H54 (cell line): ENCODE results near the gene BEST4.
"Not testable (repeated sequence)": the region's sequence is repeated elsewhere in the genome, so short reads cannot be mapped to it uniquely, and the experiment has no call there.

Source experiments
- DNase-seq: peaks from one replicate; pipeline ENCODE4 v3.0.0; 2011; ENCODE audit warnings: low spot score, mixed read lengths; ENCODE audit not compliant: insufficient read length
- FAIRE-seq: peaks from 3 replicates; lab custom pipeline; 2011; peaks lifted over from hg19 to GRCh38; lab: Jason Lieb, UNC
- POLR2A ChIP-seq: IDR thresholded peaks from 2 replicates; pipeline ENCODE4 v1.6.1; 2011; ENCODE audit warnings: low read depth, mild to moderate bottlenecking, low read length

Gene BEST4

GRCh38 chr1:44740179-44740617 lies 47.8 kb downstream of the BEST4 start:
- DNase-seq (no peak), FAIRE-seq (no peak)
- no peak for TF ChIP-seq POLR2A

GRCh38 chr1:44739307-44740178 lies 48.4 kb downstream of the BEST4 start, which contains the start of gene KIF2C:
TSS of gene KIF2C (plus strand) at chr1:44739837. CDS start at chr1:44739933, 96 bp downstream.
- FAIRE-seq (peak; percentile 87), DNase-seq (peak; percentile 93)
- TF ChIP-seq POLR2A, result peak; percentile 63

GRCh38 chr1:44738953-44739306 lies 49.0 kb downstream of the BEST4 start:
- not testable (repeated sequence) for FAIRE-seq, DNase-seq

GRCh38 chr1:44735992-44736391 lies 52.0 kb downstream of the BEST4 start:
- DNase-seq (no peak), FAIRE-seq (no peak)
- TF ChIP-seq POLR2A, result no peak

- FAIRE-seq, result no peak
- no peak for TF ChIP-seq POLR2A
- DNase-seq, result no peak
Observed at GRCh38 chr1:44733784-44734183, 54.2 kb downstream of the BEST4 start.
